ENCODE measurements around the gene TTC28.

TTC28 gene

GRCh38 chr22:27935897-27936296 is 743.7 kb downstream of the TTC28 start:
- no peak for DNase-seq

- DNase-seq: no peak
Observed at GRCh38 chr22:27934069-27934468, 745.6 kb downstream of the TTC28 start.

- DNase-seq: no peak
Observed at GRCh38 chr22:27933186-27933983, 746.3 kb downstream of the TTC28 start.

GRCh38 chr22:27930331-27931060 is 749.1 kb downstream of the TTC28 start:
- no peak for DNase-seq
